ENCODE measurements around the gene KCNC1. TPM values are rescaled to one million over a fixed set of nuclear protein-coding genes. Genes with fewer than 3 reads are reported as not detected.

Gene KCNC1
- total RNA-seq, 1 experiment from 2014 or later: 0.04 TPM

DNA sequence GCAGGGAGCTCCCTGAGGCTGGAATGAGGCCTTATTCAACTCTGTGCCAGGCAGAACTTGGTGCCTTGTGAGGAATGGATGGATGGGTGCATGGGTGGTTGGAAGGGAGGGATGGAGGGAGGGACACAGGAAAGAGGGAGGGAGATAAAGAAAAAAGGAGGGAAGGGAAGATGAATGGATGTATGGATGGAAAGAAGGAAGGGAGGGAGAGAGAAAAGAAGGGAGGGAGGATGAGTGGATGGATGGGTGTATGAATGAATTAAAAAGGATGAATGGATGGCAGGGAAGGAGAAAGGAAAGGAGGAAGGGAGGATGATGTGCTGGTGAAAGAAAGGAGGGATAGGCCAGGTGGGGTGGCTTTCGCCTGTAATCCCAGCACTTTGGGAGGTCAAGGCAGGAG lies 34.6 kb downstream of the KCNC1 start:
- H3K23ac ChIP-seq (ENCODE audit: insufficient read length, low read depth, low read length): no peak overlapping the region
- no peak overlapping the region for H4K5ac ChIP-seq (ENCODE audit: insufficient read length, low read depth, low read length)
- H3K18ac ChIP-seq (ENCODE audit: insufficient read length, low read depth, low read length): no peak overlapping the region
- H3K23me2 ChIP-seq (ENCODE audit: insufficient read length, low read depth, low read length, poor library complexity, severe bottlenecking): no peaks in the 10 kb centered on the region
- no peak overlapping the region for H2BK15ac ChIP-seq (ENCODE audit: low read depth, low read length)
- H4K91ac ChIP-seq (ENCODE audit: insufficient read length, low read depth, low read length): no peak overlapping the region
- H3K27ac Mint-ChIP-seq: no peak overlapping the region; a peak in 1 of 7 replicates
- H3K14ac ChIP-seq (ENCODE audit: insufficient read depth, low read length): no peak overlapping the region
- DNase-seq: no peak
- H4K8ac ChIP-seq (replicated peaks; ENCODE audit: insufficient read length, low read depth, low read length): no peak overlapping the region
- H3K79me1 ChIP-seq (ENCODE audit: insufficient read depth, low read depth, low read length, poor library complexity, severe bottlenecking): no peaks in the 10 kb centered on the region
- no peaks in the 10 kb centered on the region for H3K27me3 ChIP-seq (ENCODE audit: insufficient read depth, low read length)
- no peak overlapping the region for H2BK12ac ChIP-seq (ENCODE audit: insufficient read length, low read depth, low read length)
- no peak overlapping the region for H2BK20ac ChIP-seq (ENCODE audit: low read depth, low read length, poor library complexity, severe bottlenecking)
- no peak overlapping the region for H3K4ac ChIP-seq (ENCODE audit: low read depth, low read length)
- no peaks in the 10 kb centered on the region for H4K20me1 ChIP-seq (ENCODE audit: control insufficient read depth, insufficient read depth, insufficient read length)
- no peak overlapping the region for H3T11ph ChIP-seq (ENCODE audit: low read length)
- H3K56ac ChIP-seq (ENCODE audit: insufficient read length, low read depth, low read length): no peak overlapping the region
- TF ChIP-seq, protein P1, sequence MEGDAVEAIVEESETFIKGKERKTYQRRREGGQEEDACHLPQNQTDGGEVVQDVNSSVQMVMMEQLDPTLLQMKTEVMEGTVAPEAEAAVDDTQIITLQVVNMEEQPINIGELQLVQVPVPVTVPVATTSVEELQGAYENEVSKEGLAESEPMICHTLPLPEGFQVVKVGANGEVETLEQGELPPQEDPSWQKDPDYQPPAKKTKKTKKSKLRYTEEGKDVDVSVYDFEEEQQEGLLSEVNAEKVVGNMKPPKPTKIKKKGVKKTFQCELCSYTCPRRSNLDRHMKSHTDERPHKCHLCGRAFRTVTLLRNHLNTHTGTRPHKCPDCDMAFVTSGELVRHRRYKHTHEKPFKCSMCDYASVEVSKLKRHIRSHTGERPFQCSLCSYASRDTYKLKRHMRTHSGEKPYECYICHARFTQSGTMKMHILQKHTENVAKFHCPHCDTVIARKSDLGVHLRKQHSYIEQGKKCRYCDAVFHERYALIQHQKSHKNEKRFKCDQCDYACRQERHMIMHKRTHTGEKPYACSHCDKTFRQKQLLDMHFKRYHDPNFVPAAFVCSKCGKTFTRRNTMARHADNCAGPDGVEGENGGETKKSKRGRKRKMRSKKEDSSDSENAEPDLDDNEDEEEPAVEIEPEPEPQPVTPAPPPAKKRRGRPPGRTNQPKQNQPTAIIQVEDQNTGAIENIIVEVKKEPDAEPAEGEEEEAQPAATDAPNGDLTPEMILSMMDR (conservative IDR thresholded peaks at IDR 0.05): no peak
- H3K9me3 Mint-ChIP-seq: no peaks in the 10 kb centered on the region; a peak in 1 of 5 replicates
- H3K4me3 Mint-ChIP-seq: no peak overlapping the region
- no peak overlapping the region for H2BK5ac ChIP-seq (ENCODE audit: insufficient read length, low read length)
- no peaks in the 10 kb centered on the region; the same call in 1 of the 2 replicates for H3K27me3 Mint-ChIP-seq (ENCODE audit: low read depth)
- H2AFZ ChIP-seq (ENCODE audit: low read length): no peak overlapping the region
- H3K9ac ChIP-seq (ENCODE audit: extremely low read depth, insufficient read length, low read length): no peak overlapping the region
- H3K4me2 ChIP-seq (ENCODE audit: insufficient read depth, insufficient read length, low read length): no peak overlapping the region
- no peaks in the 10 kb centered on the region for H3K9me3 ChIP-seq (ENCODE audit: control insufficient read depth, low read depth, low read length)
- WGBS (ENCODE audit: extremely low coverage, insufficient read length, low lambda C conversion rate): no CpG with 5 or more reads among the region's 1 CpG
- H2AK5ac ChIP-seq (ENCODE audit: insufficient read length, low read length): no peak overlapping the region
- no peak overlapping the region for H2BK120ac ChIP-seq (ENCODE audit: low read depth, low read length, poor library complexity, severe bottlenecking)
- H3K79me2 ChIP-seq (ENCODE audit: insufficient read depth, low read length): no peaks in the 10 kb centered on the region
- no peak overlapping the region for H3K27ac ChIP-seq (ENCODE audit: insufficient read length, low read depth, low read length)
- H3K4me1 Mint-ChIP-seq: peaks cover 4 to 14% of the 10 kb centered on the region in 2 experiments; a peak in 3 of 4 replicates
- no peaks in the 10 kb centered on the region for H3K36me3 Mint-ChIP-seq (ENCODE audit: insufficient read depth in 1 of 3, low read depth in 3 of 3)
- no peaks in the 10 kb centered on the region for H3K4me1 ChIP-seq (ENCODE audit: insufficient read depth, low read length)
